Erythroblast (primary cell): ENCODE data around the gene NNT.
"Not testable (repeated sequence)": the region's sequence is repeated elsewhere in the genome, so short reads cannot be mapped to it uniquely, and the experiment has no call there.

ENCODE experiments used
- GATA1 ChIP-seq: IDR thresholded peaks from 2 replicates; pipeline ENCODE4 v1.6.1; 2011; ENCODE audit warnings: low read depth, mild to moderate bottlenecking, control low read depth, low read length, moderate library complexity
- POLR2A ChIP-seq: IDR thresholded peaks from 2 replicates; pipeline ENCODE4 v1.6.1; 2011; ENCODE audit warnings: mild to moderate bottlenecking, low read length

DNA sequence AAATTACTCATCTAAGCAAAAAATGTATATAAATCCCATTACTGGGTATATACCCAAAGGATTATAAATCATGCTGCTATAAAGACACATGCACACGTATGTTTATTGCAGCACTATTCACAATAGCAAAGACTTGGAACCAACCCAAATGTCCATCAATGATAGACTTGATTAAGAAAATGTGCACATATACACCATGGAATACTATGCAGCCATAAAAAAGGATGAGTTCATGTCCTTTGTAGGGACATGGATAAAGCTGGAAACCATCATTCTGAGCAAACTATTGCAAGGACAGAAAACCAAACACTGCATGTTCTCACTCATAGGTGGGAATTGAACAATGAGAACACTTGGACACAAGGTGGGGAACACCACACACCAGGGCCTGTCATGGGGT lies 103.6 kb downstream of the NNT start:
- TF ChIP-seq POLR2A, GATA1: not testable (repeated sequence)
